Esophagus squamous epithelium (tissue), 4 donors: ENCODE measurements around the gene PLXNB1.

Experiments used
- POLR2A ChIP-seq, 4 donors: fragments of 450-650 bp; IDR thresholded peaks; one replicate each; pipeline ENCODE4 v1.6.1; 2017; ENCODE audit warnings: antibody characterized with exemption in 4 of 4, mild to moderate bottlenecking in 4 of 4, moderate library complexity in 3 of 4
- TF ChIP-seq, protein P1 (sequence below), 6 experiments: fragments of 450-650 bp in 4 of 6; fragments of 200-600 bp in 2 of 6; sonication (generic) in 2 of 6; IDR thresholded peaks; one replicate each; pipeline ENCODE4 v1.5.1; 2016 to 2019; ENCODE audit warnings: antibody characterized with exemption in 6 of 6, mild to moderate bottlenecking in 4 of 6, moderate library complexity in 4 of 6

DNA sequence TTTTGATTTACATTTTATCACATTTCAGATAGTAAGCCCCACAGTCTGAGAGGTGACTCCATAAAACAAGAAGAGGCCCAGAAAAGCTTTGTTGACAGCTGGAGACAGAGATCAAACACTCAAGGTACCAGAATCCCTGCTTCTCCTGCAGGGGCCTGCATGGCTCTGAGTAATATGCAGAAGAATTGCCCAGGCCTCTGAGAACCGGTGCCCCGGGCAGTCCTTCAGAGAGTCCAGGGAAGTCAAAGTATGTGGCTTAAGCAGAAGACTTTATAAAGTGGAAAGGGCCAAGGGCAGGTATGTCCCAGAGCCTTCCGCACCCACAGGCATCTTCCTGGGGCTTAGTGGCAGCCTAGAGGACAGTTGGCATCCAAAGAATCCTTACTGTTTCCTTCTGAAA lies 29.4 kb upstream of the PLXNB1 start:
- TF ChIP-seq, protein P1, sequence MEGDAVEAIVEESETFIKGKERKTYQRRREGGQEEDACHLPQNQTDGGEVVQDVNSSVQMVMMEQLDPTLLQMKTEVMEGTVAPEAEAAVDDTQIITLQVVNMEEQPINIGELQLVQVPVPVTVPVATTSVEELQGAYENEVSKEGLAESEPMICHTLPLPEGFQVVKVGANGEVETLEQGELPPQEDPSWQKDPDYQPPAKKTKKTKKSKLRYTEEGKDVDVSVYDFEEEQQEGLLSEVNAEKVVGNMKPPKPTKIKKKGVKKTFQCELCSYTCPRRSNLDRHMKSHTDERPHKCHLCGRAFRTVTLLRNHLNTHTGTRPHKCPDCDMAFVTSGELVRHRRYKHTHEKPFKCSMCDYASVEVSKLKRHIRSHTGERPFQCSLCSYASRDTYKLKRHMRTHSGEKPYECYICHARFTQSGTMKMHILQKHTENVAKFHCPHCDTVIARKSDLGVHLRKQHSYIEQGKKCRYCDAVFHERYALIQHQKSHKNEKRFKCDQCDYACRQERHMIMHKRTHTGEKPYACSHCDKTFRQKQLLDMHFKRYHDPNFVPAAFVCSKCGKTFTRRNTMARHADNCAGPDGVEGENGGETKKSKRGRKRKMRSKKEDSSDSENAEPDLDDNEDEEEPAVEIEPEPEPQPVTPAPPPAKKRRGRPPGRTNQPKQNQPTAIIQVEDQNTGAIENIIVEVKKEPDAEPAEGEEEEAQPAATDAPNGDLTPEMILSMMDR (IDR thresholded peaks at IDR 0.05): no peak
- no peak for TF ChIP-seq POLR2A (IDR thresholded peaks at IDR 0.05)
